Testis (tissue), 3 donors: Measurements from ENCODE around the gene ZNF280A. TPM values are rescaled to one million over a fixed set of nuclear protein-coding genes. Genes with fewer than 3 reads are reported as not detected.

Source experiments
- DNase-seq: peaks from one replicate; pipeline ENCODE4 v3.0.0-alpha.2; 2019
- H3K27ac ChIP-seq, 2 donors: fragments of 200-600 bp; sonication (generic); one replicate each; pipeline ENCODE4 v1.5.1; 2019
- H3K27me3 ChIP-seq: fragments of 200-600 bp; sonication (generic); one replicate; pipeline ENCODE4 v1.5.1; 2019
- H3K36me3 ChIP-seq: fragments of 200-600 bp; sonication (generic); one replicate; pipeline ENCODE4 v1.5.1; 2017; ENCODE audit warnings: low read depth; ENCODE audit errors: missing control alignments
- H3K4me1 ChIP-seq: fragments of 200-600 bp; sonication (generic); one replicate; pipeline ENCODE4 v1.5.1; 2019
- H3K4me3 ChIP-seq, 2 donors: fragments of 200-600 bp; sonication (generic); one replicate each; pipeline ENCODE4 v1.5.1; 2017 to 2019
- H3K9me3 ChIP-seq: fragments of 200-600 bp; sonication (generic); one replicate; pipeline ENCODE4 v1.5.1; 2017
- POLR2A ChIP-seq: fragments of 450-650 bp; IDR thresholded peaks from one replicate; pipeline ENCODE4 v1.6.1; 2017; ENCODE audit warnings: antibody characterized with exemption, mild to moderate bottlenecking, moderate library complexity
- WGBS, 2 donors: methylation state at CpG; one replicate each; pipeline ENCODE4 v1.1.5; 2018; 5-methylcytosine and 5-hydroxymethylcytosine counted together
- intact Hi-C: fragments of 100-400 bp; cut with DNase I; formaldehyde crosslinking; loops from one replicate; pipeline ENCODE4 v1.15.1; 2023; ENCODE audit warnings: low total_unique reads
- polyA plus RNA-seq: library from polyadenylated mRNA; stranded (reverse); fragments of 350-450 nt; fragmentation: Illumina TruSeq; extraction: RNeasy Lipid Tissue Mini Kit (QIAGEN cat#74804); gene quantifications from one replicate; pipeline ENCODE4 v1.2.3, GENCODE V29; 2014; ENCODE audit warnings: low read depth, low replicate concordance; ENCODE audit not compliant: insufficient read depth
- total RNA-seq, 2 donors: library from RNA; depleted of rRNA; stranded (reverse); fragments of >200 nt; gene quantifications; one replicate each; pipeline ENCODE4 v1.2.3, GENCODE V29; 2016
- TF ChIP-seq, protein P1 (sequence below), 3 experiments: fragments of 450-650 bp in 2 of 3; fragments of 200-600 bp in 1 of 3; sonication (generic) in 1 of 3; IDR thresholded peaks; one replicate each; pipeline ENCODE4 v1.5.1; 2016 to 2019; ENCODE audit warnings: antibody characterized with exemption in 3 of 3, mild to moderate bottlenecking in 2 of 3, moderate library complexity in 1 of 3

Gene ZNF280A
- total and polyA plus RNA-seq, 3 donors from 2014 or later = 0.38 to 1.1 (median 0.43) TPM

GRCh38 chr22:22523494-22523893 is 3.4 kb upstream of the ZNF280A start:
- intact Hi-C loops = no loop called here
- H3K4me3 ChIP-seq = no peak overlapping the region
- TF ChIP-seq, protein P1, sequence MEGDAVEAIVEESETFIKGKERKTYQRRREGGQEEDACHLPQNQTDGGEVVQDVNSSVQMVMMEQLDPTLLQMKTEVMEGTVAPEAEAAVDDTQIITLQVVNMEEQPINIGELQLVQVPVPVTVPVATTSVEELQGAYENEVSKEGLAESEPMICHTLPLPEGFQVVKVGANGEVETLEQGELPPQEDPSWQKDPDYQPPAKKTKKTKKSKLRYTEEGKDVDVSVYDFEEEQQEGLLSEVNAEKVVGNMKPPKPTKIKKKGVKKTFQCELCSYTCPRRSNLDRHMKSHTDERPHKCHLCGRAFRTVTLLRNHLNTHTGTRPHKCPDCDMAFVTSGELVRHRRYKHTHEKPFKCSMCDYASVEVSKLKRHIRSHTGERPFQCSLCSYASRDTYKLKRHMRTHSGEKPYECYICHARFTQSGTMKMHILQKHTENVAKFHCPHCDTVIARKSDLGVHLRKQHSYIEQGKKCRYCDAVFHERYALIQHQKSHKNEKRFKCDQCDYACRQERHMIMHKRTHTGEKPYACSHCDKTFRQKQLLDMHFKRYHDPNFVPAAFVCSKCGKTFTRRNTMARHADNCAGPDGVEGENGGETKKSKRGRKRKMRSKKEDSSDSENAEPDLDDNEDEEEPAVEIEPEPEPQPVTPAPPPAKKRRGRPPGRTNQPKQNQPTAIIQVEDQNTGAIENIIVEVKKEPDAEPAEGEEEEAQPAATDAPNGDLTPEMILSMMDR (IDR thresholded peaks at IDR 0.05) = no peak
- no peak for TF ChIP-seq POLR2A
- no peaks in the 10 kb centered on the region for H3K9me3 ChIP-seq
- H3K36me3 ChIP-seq = no peaks in the 10 kb centered on the region
- H3K4me1 ChIP-seq = peaks cover 6% of the 10 kb centered on the region
- DNase-seq = no peak
- 88 to 89% methylated on average over 6 of the region's 6 CpGs for WGBS, 2 donors
- H3K27ac ChIP-seq = no peak overlapping the region
- no peaks in the 10 kb centered on the region for H3K27me3 ChIP-seq

GRCh38 chr22:22521631-22522030 is 1.6 kb upstream of the ZNF280A start:
- Histone ChIP-seq H3K4me3 (no peak overlapping the region), H3K36me3 (no peaks in the 10 kb centered on the region), H3K4me1 (peaks cover 6% of the 10 kb centered on the region), H3K9me3 (no peaks in the 10 kb centered on the region), H3K27me3 (no peaks in the 10 kb centered on the region), H3K27ac (no peak overlapping the region)
- no peak for TF ChIP-seq POLR2A
- TF ChIP-seq, protein P1 (IDR thresholded peaks at IDR 0.05) = no peak
- no peak for DNase-seq
- WGBS, 2 donors = 78 to 83% methylated on average over 8 of the region's 8 CpGs
- intact Hi-C loops = no loop called here

- no peak for TF ChIP-seq POLR2A
- TF ChIP-seq, protein P1 (IDR thresholded peaks at IDR 0.05) = no peak
These were observed 865 bp upstream of the ZNF280A start for GRCh38 chr22:22520667-22521602.

DNA sequence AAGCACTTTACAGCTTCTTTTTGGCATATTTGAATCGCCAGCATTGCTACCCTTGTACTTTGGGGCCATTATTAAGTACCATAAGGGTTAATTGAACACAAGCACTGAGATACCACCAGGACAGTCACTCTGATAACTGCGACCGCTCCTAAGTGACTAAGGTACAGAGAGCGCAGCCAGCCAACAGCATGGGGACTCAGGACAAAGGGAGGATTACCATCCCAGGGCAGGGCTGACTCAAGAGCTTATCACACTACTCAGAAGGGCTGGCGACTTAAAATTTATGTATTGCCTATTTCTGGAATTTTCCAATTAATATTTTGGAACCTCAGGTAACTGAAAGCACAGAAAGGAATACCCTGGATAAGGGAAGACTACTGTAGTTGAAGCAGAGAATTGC is 479 bp downstream of the ZNF280A start:
- no peak for TF ChIP-seq POLR2A
- TF ChIP-seq, protein P1 (IDR thresholded peaks at IDR 0.05) = no peak
- H3K4me3 ChIP-seq = no peak overlapping the region
- no peaks in the 10 kb centered on the region for H3K9me3 ChIP-seq
- no peaks in the 10 kb centered on the region for H3K27me3 ChIP-seq
- H3K4me1 ChIP-seq = peaks cover 6% of the 10 kb centered on the region
- no peaks in the 10 kb centered on the region for H3K36me3 ChIP-seq
- intact Hi-C loops = no loop called here
- DNase-seq = no peak
- H3K27ac ChIP-seq = peak overlapping the region in 1 of 2 donors; percentile 21
- WGBS, 2 donors = 36 to 44% methylated on average over 5 of the region's 5 CpGs

More at GRCh38 chr22:22520667-22521602, 865 bp upstream of the ZNF280A start:
- no peak overlapping the region for H3K27ac ChIP-seq
- no peaks in the 10 kb centered on the region for H3K9me3 ChIP-seq
- 72 to 75% methylated on average over 12 of the region's 12 CpGs for WGBS, 2 donors
- no peak for DNase-seq
- H3K4me3 ChIP-seq = no peak overlapping the region
- H3K36me3 ChIP-seq = no peaks in the 10 kb centered on the region
- peaks cover 6% of the 10 kb centered on the region for H3K4me1 ChIP-seq
- H3K27me3 ChIP-seq = no peaks in the 10 kb centered on the region
- intact Hi-C loops = no loop called here
